OCI-LY1 (cell line): ENCODE data around the gene CCNQ.

Experiments used
- EZH2 ChIP-seq: fragments of 200-600 bp; sonication (generic), shearing (Covaris generic); IDR thresholded peaks from 2 replicates; pipeline ENCODE4 v1.8.0; 2017; ENCODE audit warnings: borderline replicate concordance, mixed run types, mild to moderate bottlenecking, antibody characterized with exemption, low read length, moderate library complexity, mixed read lengths
- TF ChIP-seq, protein P1 (sequence below): fragments of 200-600 bp; sonication (generic), shearing (Covaris generic); IDR thresholded peaks from 2 replicates; pipeline ENCODE4 v1.5.1; 2017; ENCODE audit warnings: mild to moderate bottlenecking, antibody characterized with exemption, low read length, moderate library complexity, mixed read lengths

DNA sequence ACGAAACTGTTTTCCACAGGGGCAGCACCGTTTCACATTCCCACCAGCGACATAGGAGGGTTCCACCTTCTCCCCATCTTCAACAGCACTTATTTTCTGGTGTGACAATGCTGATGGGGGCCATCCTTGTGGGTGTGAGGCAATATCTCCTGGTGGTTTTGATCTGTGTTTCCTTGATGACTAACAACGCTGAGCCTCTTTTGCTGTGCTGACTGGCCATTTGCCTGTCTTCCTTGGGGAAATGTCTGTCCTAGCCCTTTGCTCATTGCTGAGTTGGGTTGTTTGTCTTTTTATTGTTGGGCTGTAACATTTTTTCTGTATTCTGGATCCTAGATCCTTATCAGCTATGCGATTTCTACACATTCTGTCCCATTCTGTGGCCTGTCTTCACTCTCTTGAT is 47.8 kb downstream of the CCNQ start:
- TF ChIP-seq, protein P1, sequence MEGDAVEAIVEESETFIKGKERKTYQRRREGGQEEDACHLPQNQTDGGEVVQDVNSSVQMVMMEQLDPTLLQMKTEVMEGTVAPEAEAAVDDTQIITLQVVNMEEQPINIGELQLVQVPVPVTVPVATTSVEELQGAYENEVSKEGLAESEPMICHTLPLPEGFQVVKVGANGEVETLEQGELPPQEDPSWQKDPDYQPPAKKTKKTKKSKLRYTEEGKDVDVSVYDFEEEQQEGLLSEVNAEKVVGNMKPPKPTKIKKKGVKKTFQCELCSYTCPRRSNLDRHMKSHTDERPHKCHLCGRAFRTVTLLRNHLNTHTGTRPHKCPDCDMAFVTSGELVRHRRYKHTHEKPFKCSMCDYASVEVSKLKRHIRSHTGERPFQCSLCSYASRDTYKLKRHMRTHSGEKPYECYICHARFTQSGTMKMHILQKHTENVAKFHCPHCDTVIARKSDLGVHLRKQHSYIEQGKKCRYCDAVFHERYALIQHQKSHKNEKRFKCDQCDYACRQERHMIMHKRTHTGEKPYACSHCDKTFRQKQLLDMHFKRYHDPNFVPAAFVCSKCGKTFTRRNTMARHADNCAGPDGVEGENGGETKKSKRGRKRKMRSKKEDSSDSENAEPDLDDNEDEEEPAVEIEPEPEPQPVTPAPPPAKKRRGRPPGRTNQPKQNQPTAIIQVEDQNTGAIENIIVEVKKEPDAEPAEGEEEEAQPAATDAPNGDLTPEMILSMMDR = no peak
- no peak for TF ChIP-seq EZH2
